ENCODE measurements around the gene RASL10B. TPM values are rescaled to one million over a fixed set of nuclear protein-coding genes. Genes with fewer than 3 reads are reported as not detected.
"Not testable (repeated sequence)": the region's sequence is repeated elsewhere in the genome, so short reads cannot be mapped to it uniquely, and the experiment has no call there.

The RASL10B gene
- total and polyA plus RNA-seq, 2 donors (not counting 1 experiment from before 2014, with no cell fraction given) = 0.78 to 1.5 TPM

- no peak overlapping the region for H3K4me2 ChIP-seq (ENCODE audit: extremely low read depth, insufficient read depth, low read length)
- H3K27ac ChIP-seq (ENCODE audit: insufficient read depth, low read length) = no peak overlapping the region
- H3K4me3 ChIP-seq (replicated peaks in 1 of 4; ENCODE audit: control extremely low read depth in 1 of 4, insufficient read depth in 1 of 4, low read depth in 3 of 4, low read length in 4 of 4) = no peak overlapping the region
- no peak overlapping the region for H2AFZ ChIP-seq (ENCODE audit: low read length)
- H3K27me3 ChIP-seq (ENCODE audit: control insufficient read depth, insufficient read depth, low read length) = peaks cover 30% of the 10 kb centered on the region
- no peaks in the 10 kb centered on the region for H3K9me3 ChIP-seq (ENCODE audit: control insufficient read depth, insufficient read depth, low read depth, low read length)
- H3K9ac ChIP-seq (ENCODE audit: insufficient read depth, low read length) = no peak overlapping the region
- no peaks in the 10 kb centered on the region for H3K79me2 ChIP-seq (ENCODE audit: control insufficient read depth, insufficient read depth, low read length)
- TF ChIP-seq, protein P1, sequence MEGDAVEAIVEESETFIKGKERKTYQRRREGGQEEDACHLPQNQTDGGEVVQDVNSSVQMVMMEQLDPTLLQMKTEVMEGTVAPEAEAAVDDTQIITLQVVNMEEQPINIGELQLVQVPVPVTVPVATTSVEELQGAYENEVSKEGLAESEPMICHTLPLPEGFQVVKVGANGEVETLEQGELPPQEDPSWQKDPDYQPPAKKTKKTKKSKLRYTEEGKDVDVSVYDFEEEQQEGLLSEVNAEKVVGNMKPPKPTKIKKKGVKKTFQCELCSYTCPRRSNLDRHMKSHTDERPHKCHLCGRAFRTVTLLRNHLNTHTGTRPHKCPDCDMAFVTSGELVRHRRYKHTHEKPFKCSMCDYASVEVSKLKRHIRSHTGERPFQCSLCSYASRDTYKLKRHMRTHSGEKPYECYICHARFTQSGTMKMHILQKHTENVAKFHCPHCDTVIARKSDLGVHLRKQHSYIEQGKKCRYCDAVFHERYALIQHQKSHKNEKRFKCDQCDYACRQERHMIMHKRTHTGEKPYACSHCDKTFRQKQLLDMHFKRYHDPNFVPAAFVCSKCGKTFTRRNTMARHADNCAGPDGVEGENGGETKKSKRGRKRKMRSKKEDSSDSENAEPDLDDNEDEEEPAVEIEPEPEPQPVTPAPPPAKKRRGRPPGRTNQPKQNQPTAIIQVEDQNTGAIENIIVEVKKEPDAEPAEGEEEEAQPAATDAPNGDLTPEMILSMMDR (conservative IDR thresholded peaks at IDR 0.05 in 1 of 2, IDR thresholded peaks at IDR 0.05 in 1 of 2; ENCODE audit: low read depth in 1 of 2, low read length in 2 of 2) = no peak
- no peak for TF ChIP-seq EZH2 (IDR thresholded peaks at IDR 0.05; ENCODE audit: low read length, missing control alignments)
- no peaks in the 10 kb centered on the region for H4K20me1 ChIP-seq (ENCODE audit: control insufficient read depth, extremely low read depth, insufficient read depth, low read length)
- no peaks in the 10 kb centered on the region for H3K36me3 ChIP-seq (ENCODE audit: control insufficient read depth, insufficient read depth, low read length)
- no peaks in the 10 kb centered on the region for H3K4me1 ChIP-seq (ENCODE audit: control insufficient read depth, extremely low read depth, insufficient read depth, low read length)
- DNase-seq (ENCODE audit: low read depth in 2 of 2) = no peak
Observed at GRCh38 chr17:35750526-35751395, 19.3 kb downstream of the RASL10B start.

- not testable (repeated sequence) for H3K36me3 ChIP-seq (ENCODE audit: control insufficient read depth, insufficient read depth, low read length); H2AFZ ChIP-seq (ENCODE audit: low read length); H4K20me1 ChIP-seq (ENCODE audit: control insufficient read depth, extremely low read depth, insufficient read depth, low read length); H3K4me1 ChIP-seq (ENCODE audit: control insufficient read depth, extremely low read depth, insufficient read depth, low read length); H3K4me2 ChIP-seq (ENCODE audit: extremely low read depth, insufficient read depth, low read length); H3K9ac ChIP-seq (ENCODE audit: insufficient read depth, low read length); H3K79me2 ChIP-seq (ENCODE audit: control insufficient read depth, insufficient read depth, low read length); H3K4me3 ChIP-seq (replicated peaks in 1 of 4; ENCODE audit: control extremely low read depth in 1 of 4, insufficient read depth in 1 of 4, low read depth in 3 of 4, low read length in 4 of 4); H3K27ac ChIP-seq (ENCODE audit: insufficient read depth, low read length); DNase-seq (ENCODE audit: low read depth in 2 of 2); H3K9me3 ChIP-seq (ENCODE audit: control insufficient read depth, insufficient read depth, low read depth, low read length)
- H3K27me3 ChIP-seq (ENCODE audit: control insufficient read depth, insufficient read depth, low read length) = peaks cover 30% of the 10 kb centered on the region
Observed at GRCh38 chr17:35751541-35751940, 20.1 kb downstream of the RASL10B start.

GRCh38 chr17:35752471-35752870 is 21.0 kb downstream of the RASL10B start:
- Histone ChIP-seq H3K36me3 (ENCODE audit: control insufficient read depth, insufficient read depth, low read length) (no peaks in the 10 kb centered on the region), H3K27me3 (ENCODE audit: control insufficient read depth, insufficient read depth, low read length) (peaks cover 30% of the 10 kb centered on the region), H3K4me1 (ENCODE audit: control insufficient read depth, extremely low read depth, insufficient read depth, low read length) (no peaks in the 10 kb centered on the region), H3K9ac (ENCODE audit: insufficient read depth, low read length) (no peak overlapping the region), H3K9me3 (ENCODE audit: control insufficient read depth, insufficient read depth, low read depth, low read length) (no peaks in the 10 kb centered on the region), H3K4me2 (ENCODE audit: extremely low read depth, insufficient read depth, low read length) (no peak overlapping the region), H3K27ac (ENCODE audit: insufficient read depth, low read length) (no peak overlapping the region), H4K20me1 (ENCODE audit: control insufficient read depth, extremely low read depth, insufficient read depth, low read length) (no peaks in the 10 kb centered on the region), H3K4me3 (replicated peaks in 1 of 4; ENCODE audit: control extremely low read depth in 1 of 4, insufficient read depth in 1 of 4, low read depth in 3 of 4, low read length in 4 of 4) (no peak overlapping the region), H2AFZ (ENCODE audit: low read length) (no peak overlapping the region), H3K79me2 (ENCODE audit: control insufficient read depth, insufficient read depth, low read length) (no peaks in the 10 kb centered on the region)
- DNase-seq (ENCODE audit: low read depth in 2 of 2) = no peak
- no peak for TF ChIP-seq EZH2 (IDR thresholded peaks at IDR 0.05; ENCODE audit: low read length, missing control alignments)
- TF ChIP-seq, protein P1 (conservative IDR thresholded peaks at IDR 0.05 in 1 of 2, IDR thresholded peaks at IDR 0.05 in 1 of 2; ENCODE audit: low read depth in 1 of 2, low read length in 2 of 2) = no peak
